ENCODE results near the gene DYNC2H1.

The DYNC2H1 gene

DNA sequence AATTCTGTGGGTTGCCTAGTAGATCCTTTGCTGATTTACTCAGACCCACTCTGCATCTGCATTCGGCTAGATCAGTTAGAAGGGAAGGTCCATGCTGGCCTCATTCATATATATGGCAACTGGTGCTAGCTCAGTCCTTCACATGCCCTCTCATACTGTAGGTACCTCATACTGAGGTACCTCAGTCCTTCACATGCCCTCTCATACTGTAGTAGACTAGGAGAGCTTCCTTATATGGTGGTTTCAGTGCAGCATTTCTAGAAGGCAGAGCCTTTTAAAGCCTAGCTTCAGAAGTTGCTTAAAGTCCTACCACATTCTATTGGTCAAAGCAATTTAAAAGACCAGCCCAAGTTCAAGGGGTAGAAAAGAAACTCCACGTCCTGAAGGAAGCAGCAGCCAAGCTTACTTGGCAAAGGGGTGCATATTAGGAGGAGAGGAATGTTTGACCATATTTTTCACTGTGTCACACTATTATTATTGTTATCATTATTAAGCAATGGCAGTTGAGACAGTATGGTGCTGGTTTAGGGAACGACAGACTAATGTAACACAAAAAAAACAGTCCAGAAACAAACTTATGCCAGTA, 356.4 kb downstream of the DYNC2H1 start:
- DNase-seq (ENCODE audit: low read depth): no peak

- no peak for DNase-seq (ENCODE audit: low read depth)
Measured at GRCh38 chr11:103471546-103471945, 362.3 kb downstream of the DYNC2H1 start.

- no peak for DNase-seq (ENCODE audit: low read depth)
Measured at GRCh38 chr11:103476874-103477273, 367.6 kb downstream of the DYNC2H1 start.

DNA sequence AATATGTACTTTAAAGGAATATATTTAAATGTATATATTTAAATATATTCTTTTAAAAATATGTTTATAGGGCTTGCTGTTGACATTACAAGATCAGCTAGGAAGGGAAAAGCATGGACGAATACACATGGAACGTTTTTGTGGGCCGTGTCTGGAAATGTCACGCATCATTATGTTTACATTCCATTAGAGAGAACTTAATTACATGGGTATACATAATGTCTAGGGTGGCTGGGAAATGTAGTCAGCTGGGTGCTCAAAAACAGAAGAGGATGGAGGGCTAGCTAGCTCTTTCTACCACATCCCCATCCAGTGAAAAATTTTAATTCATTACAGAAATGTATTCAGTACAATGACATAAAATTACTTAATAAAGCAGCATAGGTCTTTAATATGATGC, 371.2 kb downstream of the DYNC2H1 start:
- DNase-seq (ENCODE audit: low read depth): no peak

- DNase-seq (ENCODE audit: low read depth): no peak
Measured at GRCh38 chr11:103483996-103484395, 374.8 kb downstream of the DYNC2H1 start.

GRCh38 chr11:103484545-103484944, 375.3 kb downstream of the DYNC2H1 start:
- no peak for DNase-seq (ENCODE audit: low read depth)

- no peak for DNase-seq (ENCODE audit: low read depth)
Measured at GRCh38 chr11:103486604-103487003, 377.4 kb downstream of the DYNC2H1 start.

GRCh38 chr11:103487113-103487512, 377.9 kb downstream of the DYNC2H1 start:
- no peak for DNase-seq (ENCODE audit: low read depth)

DNA sequence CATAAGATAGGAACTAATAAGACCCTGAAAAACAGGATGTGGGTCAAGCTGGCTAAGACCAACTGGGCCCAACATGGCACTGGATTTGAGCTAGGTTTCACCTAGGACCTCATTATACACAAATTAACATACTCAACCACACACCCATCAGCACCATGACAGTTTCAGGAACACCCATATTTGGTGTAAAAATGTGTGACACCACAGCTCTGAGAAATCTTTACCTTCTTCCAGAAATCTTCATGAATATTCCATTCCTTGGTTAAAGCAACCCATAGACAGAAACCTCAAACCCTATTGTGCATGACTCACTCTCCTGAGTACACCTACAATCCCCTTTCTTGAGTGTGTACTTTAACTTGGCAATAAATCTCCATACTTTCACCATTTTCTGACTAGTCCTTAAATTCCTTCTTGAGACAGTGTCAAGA, 378.8 kb downstream of the DYNC2H1 start:
- DNase-seq (ENCODE audit: low read depth): no peak

- no peak for DNase-seq (ENCODE audit: low read depth)
Measured at GRCh38 chr11:103488579-103488978, 379.4 kb downstream of the DYNC2H1 start.

DNA sequence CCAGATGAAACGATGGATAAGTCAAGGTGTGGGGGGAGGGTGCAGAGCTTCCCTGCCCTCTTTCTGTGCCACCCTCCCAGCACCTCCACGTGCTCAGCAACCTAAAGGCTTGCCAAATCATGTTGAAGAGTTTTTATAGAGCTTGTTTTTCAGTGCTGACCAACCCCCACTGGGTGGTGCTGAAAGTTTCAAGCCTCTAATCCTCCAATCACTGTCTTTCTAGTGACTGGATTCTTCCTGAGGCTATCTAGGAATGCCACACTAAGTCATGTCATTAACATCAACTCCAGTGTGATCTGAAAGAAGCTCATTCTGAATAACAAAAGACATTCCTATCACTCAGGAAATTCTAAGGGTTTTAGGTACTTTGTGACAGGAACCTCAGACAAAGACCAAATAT, 382.6 kb downstream of the DYNC2H1 start:
- no peak for DNase-seq (ENCODE audit: low read depth)

- no peak for DNase-seq (ENCODE audit: low read depth)
Measured at GRCh38 chr11:103494491-103494890, 385.3 kb downstream of the DYNC2H1 start.

DNA sequence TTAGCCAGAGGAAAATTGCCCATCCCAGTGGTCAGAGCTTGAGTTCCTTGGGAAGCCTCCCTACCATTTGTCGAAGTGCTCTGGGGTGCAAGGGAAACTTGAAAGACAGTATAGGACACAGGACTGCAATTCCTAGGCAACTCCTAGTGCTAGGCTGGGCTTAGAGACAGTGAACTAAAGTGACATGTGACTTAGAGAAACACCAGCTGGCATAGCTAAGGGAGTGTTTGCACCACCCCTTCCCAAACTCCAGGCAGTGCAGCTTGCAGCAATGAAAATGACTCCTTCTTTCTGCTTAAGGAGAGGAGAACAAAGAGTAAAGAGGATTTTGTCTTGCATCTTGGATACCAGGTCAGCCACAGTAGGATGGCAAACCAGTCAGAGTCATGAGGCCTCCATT, 388.0 kb downstream of the DYNC2H1 start:
- DNase-seq (ENCODE audit: low read depth): no peak

GRCh38 chr11:103499710-103500340, 390.6 kb downstream of the DYNC2H1 start:
- DNase-seq (ENCODE audit: low read depth): no peak

DNA sequence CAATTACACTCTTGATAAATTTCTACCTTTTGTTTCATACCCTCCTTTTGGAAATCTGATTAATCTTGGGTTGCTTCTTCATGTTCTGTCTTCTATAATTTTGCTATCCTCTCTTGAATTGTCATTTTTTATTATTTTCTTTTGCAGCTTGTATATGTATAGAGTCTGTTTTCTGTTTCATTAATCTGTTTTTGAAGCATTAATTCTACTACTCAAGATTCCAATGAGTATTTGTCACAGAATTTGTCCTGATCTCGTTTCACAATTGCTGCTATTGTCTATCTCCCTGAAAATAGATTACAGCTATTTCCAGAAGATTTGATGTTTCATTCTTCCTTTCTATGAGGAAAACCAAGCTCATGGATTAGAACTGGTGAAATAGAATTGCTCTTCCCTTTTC, 406.1 kb downstream of the DYNC2H1 start:
- no peak for DNase-seq (ENCODE audit: low read depth)

- no peak for DNase-seq (ENCODE audit: low read depth)
Measured at GRCh38 chr11:103520792-103521191, 411.6 kb downstream of the DYNC2H1 start.

DNA sequence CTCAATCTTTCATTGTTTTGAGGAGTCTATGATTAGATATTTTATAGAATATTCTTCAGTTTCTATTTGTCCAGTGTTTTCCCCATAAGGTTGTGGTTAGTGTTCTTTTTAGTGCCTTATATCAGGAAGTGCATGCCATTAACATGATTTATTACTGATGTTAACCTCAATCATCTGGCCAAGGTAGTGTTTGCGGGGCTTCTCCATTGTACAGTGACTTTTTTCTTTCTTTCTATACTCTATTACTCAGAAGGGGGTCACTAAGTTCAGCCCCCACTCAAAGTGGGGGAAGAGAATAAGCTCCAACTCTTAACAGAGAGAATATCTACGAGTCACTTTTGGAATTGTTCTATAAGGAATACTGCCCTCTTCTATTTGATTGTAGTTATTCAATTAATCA, 415.8 kb downstream of the DYNC2H1 start:
- no peak for DNase-seq (ENCODE audit: low read depth)

DNA sequence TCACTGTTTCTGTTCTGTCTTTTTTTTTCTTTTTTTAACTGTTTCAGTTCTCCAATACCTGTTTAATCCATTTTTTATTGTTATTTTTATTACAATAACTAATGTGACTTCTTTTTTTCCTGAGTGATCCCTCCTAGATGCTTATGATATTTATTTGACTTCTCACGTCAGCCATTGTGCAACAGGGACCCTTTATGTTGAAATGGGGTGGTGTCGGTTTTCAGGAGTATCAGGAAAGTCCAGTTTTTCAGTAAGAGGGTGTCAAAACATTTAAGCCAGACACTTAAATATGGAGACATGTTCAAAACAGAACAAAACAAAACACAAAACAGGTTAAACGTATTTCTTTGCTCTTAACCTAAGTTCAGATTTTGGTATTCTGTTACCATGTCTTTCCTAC, 418.8 kb downstream of the DYNC2H1 start:
- no peak for DNase-seq (ENCODE audit: low read depth)

- DNase-seq (ENCODE audit: low read depth): no peak
Measured at GRCh38 chr11:103528596-103528995, 419.4 kb downstream of the DYNC2H1 start.

GRCh38 chr11:103529181-103529684, 420.0 kb downstream of the DYNC2H1 start:
- DNase-seq (ENCODE audit: low read depth): no peak
